GM12878 (cell line): ENCODE results near the gene PLEKHA6. TPM values are rescaled to one million over a fixed set of nuclear protein-coding genes. Genes with fewer than 3 reads are reported as not detected.

Experiments used
- ATAC-seq: fragments of 200-7000 bp; cut with Tn5 transposase; 3 replicates; pipeline ENCODE4 v1.9.1; 2020; ENCODE audit warnings: mild to moderate bottlenecking, moderate library complexity
- BruUV-seq: library from RNA; stranded (reverse); fragments of 400-500 nt; replicated peaks from 2 replicates; lab custom pipeline; 2021; lab: Mats Ljungman, UMichigan
- CTCF ChIA-PET: fragments of 300-600 bp; sonication (Branson Sonifier 250); formaldehyde crosslinking; extraction: SDS; loops from one replicate; lab custom pipeline; 2021; ENCODE audit warnings: inconsistent platforms; lab: Yijun Ruan, JAX
- POLR2A ChIA-PET: fragments of 350-600 bp; formaldehyde crosslinking; extraction: SDS; loops from one replicate; lab custom pipeline; 2021; ENCODE audit warnings: inconsistent platforms; lab: Charles Lee
- RAD21 ChIA-PET: fragments of 300-600 bp; sonication (Branson Sonifier 250); formaldehyde crosslinking; loops from one replicate; lab custom pipeline; 2023; ENCODE audit warnings: antibody characterized with exemption; ENCODE audit not compliant: unreplicated experiment; lab: Charles Lee
- SMC1A ChIA-PET: fragments of 300-600 bp; sonication (Branson Sonifier 250); formaldehyde crosslinking; loops from one replicate; lab custom pipeline; 2023; ENCODE audit not compliant: unreplicated experiment, uncharacterized antibody; lab: Charles Lee
- DNase-seq: peaks from one replicate; pipeline ENCODE4 v3.0.0-alpha.2; 2011; ENCODE audit warnings: low read depth, low spot score
- FAIRE-seq: peaks from 3 replicates; lab custom pipeline; 2011; peaks lifted over from hg19 to GRCh38; lab: Jason Lieb, UNC
- H2AFZ ChIP-seq: 2 replicates; pipeline ENCODE4 v1.6.0; 2011; ENCODE audit warnings: low read depth, low read length, control low read depth; ENCODE audit not compliant: control insufficient read depth
- H3K27ac ChIP-seq: 2 replicates; pipeline ENCODE4 v1.5.1; 2011; ENCODE audit warnings: control low read depth; ENCODE audit not compliant: control insufficient read depth, insufficient read depth
- H3K27me3 ChIP-seq, 2 experiments: replicated peaks in 1 of 2; 2 replicates each; pipeline versions ENCODE4 v1.6.0 to v1.6.1; 2011; ENCODE audit warnings: low read length in 1 of 2; ENCODE audit not compliant: control insufficient read depth in 2 of 2, insufficient read depth in 2 of 2
- H3K36me3 ChIP-seq, 2 experiments: 2 replicates each; pipeline ENCODE4 v1.5.1; 2011; ENCODE audit warnings: low read length in 1 of 2; ENCODE audit not compliant: control insufficient read depth in 2 of 2, insufficient read depth in 2 of 2
- H3K4me1 ChIP-seq: 2 replicates; pipeline ENCODE4 v1.6.1; 2011; ENCODE audit warnings: mild to moderate bottlenecking, low read length, moderate library complexity, mixed read lengths; ENCODE audit not compliant: control insufficient read depth, insufficient read depth
- H3K4me2 ChIP-seq: 2 replicates; pipeline ENCODE4 v1.6.0; 2011; ENCODE audit warnings: control low read depth; ENCODE audit not compliant: control insufficient read depth, insufficient read depth
- H3K4me3 ChIP-seq: fragments of 200-600 bp; sonication (generic); 2 replicates; pipeline ENCODE4 v1.5.1; 2016
- H3K79me2 ChIP-seq: 2 replicates; pipeline ENCODE4 v1.6.0; 2011; ENCODE audit warnings: low read length; ENCODE audit not compliant: control insufficient read depth, insufficient read depth
- H3K9ac ChIP-seq: 2 replicates; pipeline ENCODE4 v1.8.0; 2011; ENCODE audit warnings: low read length, control low read depth, mixed read lengths; ENCODE audit not compliant: control insufficient read depth, insufficient read depth
- H3K9me3 ChIP-seq: replicated peaks from 3 replicates; pipeline ENCODE4 v1.5.1; 2011; ENCODE audit warnings: mild to moderate bottlenecking, low read length; ENCODE audit not compliant: control insufficient read depth, insufficient read depth
- H4K20me1 ChIP-seq: 2 replicates; pipeline ENCODE4 v1.6.0; 2011; ENCODE audit not compliant: control insufficient read depth, insufficient read depth
- ATF3 ChIP-seq: IDR thresholded peaks from 2 replicates; pipeline ENCODE4 v1.6.1; 2011; ENCODE audit warnings: low read depth, mild to moderate bottlenecking, low read length, moderate library complexity, borderline replicate concordance; ENCODE audit errors: extremely low read depth
- EED ChIP-seq: sonication (generic); IDR thresholded peaks from 2 replicates; pipeline ENCODE4 v1.6.1; 2016; ENCODE audit warnings: antibody characterized with exemption, low read depth
- ELK1 ChIP-seq: IDR thresholded peaks from 2 replicates; pipeline ENCODE4 v1.6.1; 2012; ENCODE audit warnings: low read depth, low read length, improper control_type of control experiment
- ESRRA ChIP-seq: IDR thresholded peaks from 2 replicates; pipeline ENCODE4 v1.6.1; 2012; ENCODE audit warnings: mild to moderate bottlenecking, low read length, improper control_type of control experiment
- FOXK2 ChIP-seq: fragments of 450-650 bp; IDR thresholded peaks from 2 replicates; pipeline ENCODE4 v1.6.1; 2017; ENCODE audit warnings: mild to moderate bottlenecking, moderate library complexity
- FOXM1 ChIP-seq: IDR thresholded peaks from 2 replicates; pipeline ENCODE4 v1.6.1; 2012; ENCODE audit warnings: low read depth, mild to moderate bottlenecking, inconsistent platforms, low read length, moderate library complexity
- GATAD2B ChIP-seq: fragments of 450-650 bp; conservative IDR thresholded peaks from 2 replicates; pipeline ENCODE4 v1.6.1; 2017; ENCODE audit warnings: low read depth, mild to moderate bottlenecking, moderate library complexity
- IKZF2 ChIP-seq, 2 experiments: fragments of 450-650 bp; IDR thresholded peaks; 2 replicates each; pipeline ENCODE4 v1.6.1; 2017; ENCODE audit warnings: mild to moderate bottlenecking in 2 of 2, moderate library complexity in 2 of 2
- IRF5 ChIP-seq: fragments of 450-650 bp; IDR thresholded peaks from 2 replicates; pipeline ENCODE4 v1.6.1; 2017; ENCODE audit warnings: borderline replicate concordance
- MEF2A ChIP-seq: IDR thresholded peaks from 2 replicates; pipeline ENCODE4 v1.6.1; 2011; ENCODE audit warnings: low read depth, mild to moderate bottlenecking, low read length, moderate library complexity; ENCODE audit not compliant: insufficient read depth
- NR2C2 ChIP-seq: IDR thresholded peaks from 2 replicates; pipeline ENCODE4 v1.6.1; 2011; ENCODE audit warnings: borderline replicate concordance, low read depth; ENCODE audit not compliant: control insufficient read depth, insufficient read length
- SREBF1 ChIP-seq: IDR thresholded peaks from 2 replicates; pipeline ENCODE4 v1.6.1; 2012; ENCODE audit warnings: mild to moderate bottlenecking, low read length
- TARDBP ChIP-seq: IDR thresholded peaks from 2 replicates; pipeline ENCODE4 v1.6.1; 2016; ENCODE audit warnings: borderline replicate concordance
- USF1 ChIP-seq: IDR thresholded peaks from 2 replicates; pipeline ENCODE4 v1.6.1; 2011; ENCODE audit warnings: borderline replicate concordance, low read depth, mild to moderate bottlenecking, moderate library complexity, mixed read lengths, low read length; ENCODE audit not compliant: insufficient read depth; ENCODE audit errors: extremely low read length
- ZNF687 ChIP-seq: fragments of 450-650 bp; IDR thresholded peaks from 2 replicates; pipeline ENCODE4 v1.6.1; 2017; ENCODE audit warnings: mild to moderate bottlenecking, moderate library complexity
- WGBS: methylation state at CpG from one replicate; pipeline ENCODE4 v1.1.6; 2016; ENCODE audit warnings: low lambda C conversion rate; ENCODE audit not compliant: insufficient replicate concordance, insufficient coverage; ENCODE audit errors: missing lambda C conversion rate; 5-methylcytosine and 5-hydroxymethylcytosine counted together
- in situ Hi-C: fragments of 300-500 bp; cut with MboI; formaldehyde crosslinking; loops from 9 replicates; pipeline ENCODE4 v1.14.3; 2018; ENCODE audit warnings: mixed read lengths
- intact Hi-C: fragments of 100-400 bp; cut with micrococcal nuclease; formaldehyde crosslinking; loops from one replicate; pipeline ENCODE4 v1.14.2; 2022; ENCODE audit not compliant: unreplicated experiment
- polyA plus RNA-seq, 11 experiments: library from polyadenylated mRNA; depleted of rRNA in 4 of 11; unstranded in 6 of 11; stranded (reverse) in 5 of 11; fragments of >200 nt; fragmentation: Nextera tagmentation in 4 of 11; fragmentation: Illumina TruSeq in 1 of 11; extraction: Ambion mirVana in 4 of 11; extraction: Trizol in 1 of 11; gene quantifications; 1 replicate in 1 of 11; 2 replicates in 10 of 11; pipeline versions ENCODE4 v1.2.1 to v1.2.3, GENCODE V29; 2011 to 2016; ENCODE audit warnings: inconsistent platforms in 2 of 11, missing spikeins in 2 of 11, low read depth in 1 of 11
- total RNA-seq, 4 experiments: library from RNA; depleted of rRNA in 3 of 4; stranded (reverse); fragments of >200 nt in 3 of 4; fragmentation: Illumina TruSeq in 1 of 4; extraction: Trizol in 1 of 4; gene quantifications; 2 replicates each; pipeline versions ENCODE4 v1.2.1 to v1.2.3, GENCODE V29; 2013 to 2021

PLEKHA6 gene
- total and polyA plus RNA-seq, 10 of the 15 experiments (the other 5 are each of a cell fraction or from before 2014, with no cell fraction given), result 0.04 to 0.81 (median 0.19) TPM; not detected in 4

- no peaks in the 10 kb centered on the region for H3K4me1 ChIP-seq
- SMC1A ChIA-PET, result interaction anchor here (0.7 to 2.6 kb wide), 8 partner anchors 9 to 243 kb away, joined by 3 to 16 read pairs (median 7); no protein-coding TSS in a partner anchor
- WGBS, result 1% methylated on average over 3 of the region's 3 CpGs
- RAD21 ChIA-PET, result interaction anchor here (0.6 to 2.2 kb wide), 9 partner anchors 9 to 561 kb away, joined by 3 to 13 read pairs (median 7); no protein-coding TSS in a partner anchor
- DNase-seq, result no peak
- CTCF ChIA-PET, result interaction anchor here (0.8 to 4.7 kb wide), 12 partner anchors 9 to 244 kb away, joined by 3 to 73 read pairs (median 5); partner anchors contain the start of gene PLEKHA6
- peaks cover 0 to 19% of the 10 kb centered on the region in 2 experiments; a peak in 3 of 4 replicates for H3K36me3 ChIP-seq
- H3K27ac ChIP-seq, result no peak overlapping the region
- H4K20me1 ChIP-seq, result peaks cover 13% of the 10 kb centered on the region
- H2AFZ ChIP-seq, result no peak overlapping the region
- H3K9ac ChIP-seq, result peak overlapping the region; percentile 98
- FAIRE-seq, result no peak
- H3K4me2 ChIP-seq, result peak overlapping the region; percentile 92
- intact Hi-C loops (no loop called here), in situ Hi-C loops (no loop called here)
- BruUV-seq, result no TSS peak
- H3K4me3 ChIP-seq, result peak overlapping the region; percentile 87
- ATAC-seq, result no peak
- POLR2A ChIA-PET, result interaction anchor here (0.6 to 1.7 kb wide), 4 partner anchors 9 to 108 kb away, joined by 6 to 9 read pairs (median 7); no protein-coding TSS in a partner anchor
- H3K79me2 ChIP-seq, result peaks cover 86% of the 10 kb centered on the region
- no peaks in the 10 kb centered on the region for H3K27me3 ChIP-seq
- H3K9me3 ChIP-seq, result no peaks in the 10 kb centered on the region
- TF ChIP-seq ATF3, result no peak
- TF ChIP-seq IKZF2 (IDR thresholded peaks at IDR 0.05), result no peak
- no peak for TF ChIP-seq NR2C2
- no peak for TF ChIP-seq SREBF1
- no peak for TF ChIP-seq USF1
- no peak for TF ChIP-seq FOXK2
- TF ChIP-seq FOXM1, result no peak
- no peak for TF ChIP-seq TARDBP
- TF ChIP-seq ZNF687, result no peak
- TF ChIP-seq ESRRA, result no peak
- TF ChIP-seq GATAD2B, result no peak
- TF ChIP-seq IRF5, result no peak
- no peak for TF ChIP-seq EED
- no peak for TF ChIP-seq ELK1
- no peak for TF ChIP-seq MEF2A
Observed at GRCh38 chr1:204407295-204407971, 47.7 kb upstream of the PLEKHA6 start.
